Measurements from ENCODE around the gene TACR2. TPM values are rescaled to one million over a fixed set of nuclear protein-coding genes. Genes with fewer than 3 reads are reported as not detected.

The TACR2 gene
- total RNA-seq, 1 donor from 2014 or later, result not detected

- H3K9me3 Mint-ChIP-seq (ENCODE audit: unreplicated experiment), result peaks cover 32% of the 10 kb centered on the region
These were observed 33.2 kb downstream of the TACR2 start for GRCh38 chr10:69383558-69383957.

GRCh38 chr10:69382382-69383117 lies 34.2 kb downstream of the TACR2 start:
- Mint-ChIP-seq H3K36me3 (ENCODE audit: unreplicated experiment) (peaks cover 13% of the 10 kb centered on the region), H3K27ac (ENCODE audit: unreplicated experiment) (peak overlapping the region; percentile 82), H3K4me3 (ENCODE audit: unreplicated experiment) (peak overlapping the region; percentile 9), H3K9me3 (ENCODE audit: unreplicated experiment) (peaks cover 29% of the 10 kb centered on the region), H3K27me3 (ENCODE audit: unreplicated experiment) (peaks cover 15% of the 10 kb centered on the region), H3K4me1 (ENCODE audit: low read depth, unreplicated experiment) (peaks cover 31% of the 10 kb centered on the region)
- DNase-seq, result no peak
- no peak for TF ChIP-seq CTCF (IDR thresholded peaks at IDR 0.05; ENCODE audit: partially characterized antibody, unreplicated experiment)

More at GRCh38 chr10:69383558-69383957, 33.2 kb downstream of the TACR2 start:
- H3K36me3 Mint-ChIP-seq (ENCODE audit: unreplicated experiment), result peaks cover 13% of the 10 kb centered on the region
- peak overlapping the region; percentile 98 for H3K27ac Mint-ChIP-seq (ENCODE audit: unreplicated experiment)
- DNase-seq, result peak; percentile 65
- H3K4me3 Mint-ChIP-seq (ENCODE audit: unreplicated experiment), result peak overlapping the region; percentile 65
- H3K4me1 Mint-ChIP-seq (ENCODE audit: low read depth, unreplicated experiment), result peaks cover 31% of the 10 kb centered on the region
- TF ChIP-seq CTCF (IDR thresholded peaks at IDR 0.05; ENCODE audit: partially characterized antibody, unreplicated experiment), result no peak
- H3K27me3 Mint-ChIP-seq (ENCODE audit: unreplicated experiment), result peaks cover 12% of the 10 kb centered on the region

- peaks cover 9% of the 10 kb centered on the region for H3K36me3 Mint-ChIP-seq (ENCODE audit: unreplicated experiment)
- no peak overlapping the region for H3K4me3 Mint-ChIP-seq (ENCODE audit: unreplicated experiment)
- no peak overlapping the region for H3K27ac Mint-ChIP-seq (ENCODE audit: unreplicated experiment)
- H3K9me3 Mint-ChIP-seq (ENCODE audit: unreplicated experiment), result peaks cover 31% of the 10 kb centered on the region
- peaks cover 21% of the 10 kb centered on the region for H3K27me3 Mint-ChIP-seq (ENCODE audit: unreplicated experiment)
- peaks cover 33% of the 10 kb centered on the region for H3K4me1 Mint-ChIP-seq (ENCODE audit: low read depth, unreplicated experiment)
- no peak for DNase-seq
- no peak for TF ChIP-seq CTCF (IDR thresholded peaks at IDR 0.05; ENCODE audit: partially characterized antibody, unreplicated experiment)
These were observed 36.9 kb downstream of the TACR2 start for GRCh38 chr10:69379800-69380199.

- no peak for TF ChIP-seq CTCF (IDR thresholded peaks at IDR 0.05; ENCODE audit: partially characterized antibody, unreplicated experiment)
- H3K27me3 Mint-ChIP-seq (ENCODE audit: unreplicated experiment), result peaks cover 14% of the 10 kb centered on the region
- peak overlapping the region; percentile 59 for H3K27ac Mint-ChIP-seq (ENCODE audit: unreplicated experiment)
- no peak for DNase-seq
- peaks cover 15% of the 10 kb centered on the region for H3K9me3 Mint-ChIP-seq (ENCODE audit: unreplicated experiment)
- peaks cover 23% of the 10 kb centered on the region for H3K4me1 Mint-ChIP-seq (ENCODE audit: low read depth, unreplicated experiment)
- no peaks in the 10 kb centered on the region for H3K36me3 Mint-ChIP-seq (ENCODE audit: unreplicated experiment)
- H3K4me3 Mint-ChIP-seq (ENCODE audit: unreplicated experiment), result no peak overlapping the region
These were observed 38.8 kb downstream of the TACR2 start for GRCh38 chr10:69377933-69378332.

GRCh38 chr10:69377191-69377590 lies 39.5 kb downstream of the TACR2 start:
- TF ChIP-seq CTCF (IDR thresholded peaks at IDR 0.05; ENCODE audit: partially characterized antibody, unreplicated experiment), result no peak
- Mint-ChIP-seq H3K4me3 (ENCODE audit: unreplicated experiment) (no peak overlapping the region), H3K27ac (ENCODE audit: unreplicated experiment) (no peak overlapping the region), H3K27me3 (ENCODE audit: unreplicated experiment) (peaks cover 13% of the 10 kb centered on the region), H3K36me3 (ENCODE audit: unreplicated experiment) (no peaks in the 10 kb centered on the region), H3K9me3 (ENCODE audit: unreplicated experiment) (peaks cover 10% of the 10 kb centered on the region), H3K4me1 (ENCODE audit: low read depth, unreplicated experiment) (peaks cover 16% of the 10 kb centered on the region)
- DNase-seq, result no peak
